ENCODE data around the gene TRANK1. TPM values are rescaled to one million over a fixed set of nuclear protein-coding genes. Genes with fewer than 3 reads are reported as not detected.

Gene TRANK1
- total and polyA plus RNA-seq, 4 donors = 2.9 to 40.0 (median 10.2) TPM

DNA sequence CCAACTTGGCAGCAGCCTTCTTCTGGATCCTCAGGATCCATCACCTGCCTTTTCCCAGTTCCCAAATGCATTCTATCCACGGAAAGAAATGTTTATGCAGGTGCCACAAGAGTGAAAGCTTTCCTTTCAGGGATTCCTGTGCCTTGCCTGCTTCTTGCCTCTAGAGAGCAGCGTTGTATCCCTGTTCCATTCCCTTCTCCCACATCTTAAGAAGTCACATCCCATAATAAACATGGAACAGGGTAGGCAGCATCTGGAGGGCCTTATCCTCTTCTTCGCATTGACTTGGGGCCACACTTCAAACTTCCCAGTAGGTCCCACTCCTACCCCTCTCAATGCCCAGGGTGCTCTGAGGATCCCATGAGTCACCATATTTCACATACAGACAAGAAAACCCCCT is 107.8 kb downstream of the TRANK1 start:
- Histone ChIP-seq H3K36me3 (ENCODE audit: control insufficient read depth in 4 of 4, insufficient read depth in 3 of 4, low read depth in 1 of 4, low read length in 3 of 4) (peaks cover 6 to 81% (median 66%) of the 10 kb centered on the region in 4 donors), H3K27ac (ENCODE audit: low read depth in 1 of 2, low read length in 2 of 2) (no peak overlapping the region), H3K9me3 (ENCODE audit: control insufficient read depth in 4 of 4, low read length in 3 of 4) (peaks cover 0 to 8% (median under 1%) of the 10 kb centered on the region in 4 donors), H3K4me3 (ENCODE audit: low read depth in 1 of 3, low read length in 3 of 3) (no peak overlapping the region), H3K9ac (ENCODE audit: low read depth in 1 of 2, low read length in 2 of 2) (no peak overlapping the region), H3K27me3 (ENCODE audit: control insufficient read depth in 4 of 4, insufficient read depth in 4 of 4, low read length in 3 of 4) (no peaks in the 10 kb centered on the region), H3K4me1 (ENCODE audit: control insufficient read depth in 4 of 4, insufficient read depth in 4 of 4, low read length in 3 of 4) (no peaks in the 10 kb centered on the region)
- DNase-seq (ENCODE audit: low spot score) = no peak
- 82% methylated on average over 3 of the region's 3 CpGs for WGBS
- TF ChIP-seq, protein P1, sequence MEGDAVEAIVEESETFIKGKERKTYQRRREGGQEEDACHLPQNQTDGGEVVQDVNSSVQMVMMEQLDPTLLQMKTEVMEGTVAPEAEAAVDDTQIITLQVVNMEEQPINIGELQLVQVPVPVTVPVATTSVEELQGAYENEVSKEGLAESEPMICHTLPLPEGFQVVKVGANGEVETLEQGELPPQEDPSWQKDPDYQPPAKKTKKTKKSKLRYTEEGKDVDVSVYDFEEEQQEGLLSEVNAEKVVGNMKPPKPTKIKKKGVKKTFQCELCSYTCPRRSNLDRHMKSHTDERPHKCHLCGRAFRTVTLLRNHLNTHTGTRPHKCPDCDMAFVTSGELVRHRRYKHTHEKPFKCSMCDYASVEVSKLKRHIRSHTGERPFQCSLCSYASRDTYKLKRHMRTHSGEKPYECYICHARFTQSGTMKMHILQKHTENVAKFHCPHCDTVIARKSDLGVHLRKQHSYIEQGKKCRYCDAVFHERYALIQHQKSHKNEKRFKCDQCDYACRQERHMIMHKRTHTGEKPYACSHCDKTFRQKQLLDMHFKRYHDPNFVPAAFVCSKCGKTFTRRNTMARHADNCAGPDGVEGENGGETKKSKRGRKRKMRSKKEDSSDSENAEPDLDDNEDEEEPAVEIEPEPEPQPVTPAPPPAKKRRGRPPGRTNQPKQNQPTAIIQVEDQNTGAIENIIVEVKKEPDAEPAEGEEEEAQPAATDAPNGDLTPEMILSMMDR (IDR thresholded peaks at IDR 0.05; ENCODE audit: low read depth, low read length, missing input control) = no peak
- TF ChIP-seq RAD21 (IDR thresholded peaks at IDR 0.05) = no peak
- no peak for TF ChIP-seq JUND (IDR thresholded peaks at IDR 0.05)
- no peak for TF ChIP-seq GABPA (IDR thresholded peaks at IDR 0.05 in 1 of 2, conservative IDR thresholded peaks at IDR 0.05 in 1 of 2)

- DNase-seq (ENCODE audit: low spot score) = no peak
- H3K4me3 ChIP-seq (ENCODE audit: low read depth in 1 of 3, low read length in 3 of 3) = no peak overlapping the region
- H3K27me3 ChIP-seq (ENCODE audit: control insufficient read depth in 4 of 4, insufficient read depth in 4 of 4, low read length in 3 of 4) = no peaks in the 10 kb centered on the region
- TF ChIP-seq, protein P1 (IDR thresholded peaks at IDR 0.05; ENCODE audit: low read depth, low read length, missing input control) = no peak
- no peak for TF ChIP-seq TAF1 (conservative IDR thresholded peaks at IDR 0.05)
- H3K9ac ChIP-seq (ENCODE audit: low read depth in 1 of 2, low read length in 2 of 2) = no peak overlapping the region
- H3K4me1 ChIP-seq (ENCODE audit: control insufficient read depth in 4 of 4, insufficient read depth in 4 of 4, low read length in 3 of 4) = no peaks in the 10 kb centered on the region
- no peaks in the 10 kb centered on the region for H3K9me3 ChIP-seq (ENCODE audit: control insufficient read depth in 4 of 4, low read length in 3 of 4)
- H3K36me3 ChIP-seq (ENCODE audit: control insufficient read depth in 4 of 4, insufficient read depth in 3 of 4, low read depth in 1 of 4, low read length in 3 of 4) = peaks cover 0 to 73% (median 64%) of the 10 kb centered on the region in 4 donors
- WGBS = 97% methylated on average over 10 of the region's 10 CpGs
- no peak overlapping the region for H3K27ac ChIP-seq (ENCODE audit: low read depth in 1 of 2, low read length in 2 of 2)
These were observed 111.6 kb downstream of the TRANK1 start for GRCh38 chr3:36833160-36833814.

GRCh38 chr3:36832406-36832805 is 112.4 kb downstream of the TRANK1 start:
- Histone ChIP-seq H3K27me3 (ENCODE audit: control insufficient read depth in 4 of 4, insufficient read depth in 4 of 4, low read length in 3 of 4) (no peaks in the 10 kb centered on the region), H3K27ac (ENCODE audit: low read depth in 1 of 2, low read length in 2 of 2) (no peak overlapping the region), H3K36me3 (ENCODE audit: control insufficient read depth in 4 of 4, insufficient read depth in 3 of 4, low read depth in 1 of 4, low read length in 3 of 4) (peaks cover 0 to 71% (median 63%) of the 10 kb centered on the region in 4 donors), H3K4me3 (ENCODE audit: low read depth in 1 of 3, low read length in 3 of 3) (no peak overlapping the region), H3K4me1 (ENCODE audit: control insufficient read depth in 4 of 4, insufficient read depth in 4 of 4, low read length in 3 of 4) (no peaks in the 10 kb centered on the region), H3K9ac (ENCODE audit: low read depth in 1 of 2, low read length in 2 of 2) (no peak overlapping the region), H3K9me3 (ENCODE audit: control insufficient read depth in 4 of 4, low read length in 3 of 4) (no peaks in the 10 kb centered on the region)
- TF ChIP-seq MAX (IDR thresholded peaks at IDR 0.05) = no peak
- TF ChIP-seq FOXA1 (IDR thresholded peaks at IDR 0.05) = no peak
- no peak for TF ChIP-seq HNF4G (IDR thresholded peaks at IDR 0.05)
- no peak for TF ChIP-seq TAF1 (conservative IDR thresholded peaks at IDR 0.05)
- no peak for TF ChIP-seq RAD21 (IDR thresholded peaks at IDR 0.05)
- TF ChIP-seq SP1 (IDR thresholded peaks at IDR 0.05) = no peak
- no peak for TF ChIP-seq RXRA (IDR thresholded peaks at IDR 0.05)
- TF ChIP-seq YY1 (IDR thresholded peaks at IDR 0.05) = no peak
- no peak for TF ChIP-seq HNF4A (conservative IDR thresholded peaks at IDR 0.05)
- no peak for TF ChIP-seq REST (IDR thresholded peaks at IDR 0.05)
- 91% methylated on average over 6 of the region's 6 CpGs for WGBS
- no peak for DNase-seq (ENCODE audit: low spot score)
